HepG2 (cell line): Measurements from ENCODE around the gene LSMEM2. TPM values are rescaled to one million over a fixed set of nuclear protein-coding genes. Genes with fewer than 3 reads are reported as not detected.

ENCODE experiments used
- BHLHE40 ChIP-seq: IDR thresholded peaks from 2 replicates; pipeline ENCODE4 v1.6.1; 2011; ENCODE audit warnings: low read length, improper control_type of control experiment
- CAMTA2 ChIP-seq: sonication (generic); formaldehyde crosslinking; IDR thresholded peaks from 2 replicates; pipeline ENCODE4 v1.4.0; 2020; ENCODE audit warnings: mild to moderate bottlenecking, missing genetic modification reagents, borderline replicate concordance
- DR1 ChIP-seq: sonication (generic); formaldehyde crosslinking; IDR thresholded peaks from 2 replicates; pipeline ENCODE4 v1.8.0; 2021; ENCODE audit warnings: mild to moderate bottlenecking, missing genetic modification reagents, inconsistent platforms
- ERF ChIP-seq: IDR thresholded peaks from 2 replicates; pipeline ENCODE4 v1.6.1; 2018; ENCODE audit warnings: missing biosample characterization, missing genetic modification reagents
- FOXJ3 ChIP-seq: sonication (generic); formaldehyde crosslinking; IDR thresholded peaks from 2 replicates; pipeline ENCODE4 v1.4.0; 2020; ENCODE audit warnings: missing genetic modification reagents, mild to moderate bottlenecking, borderline replicate concordance
- FOXO1 ChIP-seq: sonication (generic); formaldehyde crosslinking; IDR thresholded peaks from 2 replicates; pipeline ENCODE4 v1.4.0; 2020; ENCODE audit warnings: missing genetic modification reagents
- MED13 ChIP-seq: sonication (generic); formaldehyde crosslinking; IDR thresholded peaks from 2 replicates; pipeline ENCODE4 v1.5.0; 2020; ENCODE audit warnings: missing genetic modification reagents
- ONECUT2 ChIP-seq: sonication (generic); formaldehyde crosslinking; IDR thresholded peaks from 2 replicates; pipeline ENCODE4 v1.4.0; 2020; ENCODE audit warnings: missing genetic modification reagents
- RFXANK ChIP-seq: IDR thresholded peaks from 2 replicates; pipeline ENCODE4 v1.6.1; 2016
- SATB2 ChIP-seq: sonication (generic); formaldehyde crosslinking; IDR thresholded peaks from 2 replicates; pipeline ENCODE4 v1.5.0; 2020; ENCODE audit warnings: missing genetic modification reagents
- ZFYVE20 ChIP-seq: sonication (generic); formaldehyde crosslinking; IDR thresholded peaks from 2 replicates; pipeline ENCODE4 v1.8.0; 2023; ENCODE audit warnings: low read depth, mild to moderate bottlenecking, moderate library complexity, missing genetic modification reagents, borderline replicate concordance
- ZNF501 ChIP-seq: sonication (generic); formaldehyde crosslinking; IDR thresholded peaks from 2 replicates; pipeline ENCODE4 v1.5.1; 2020; ENCODE audit warnings: mild to moderate bottlenecking, moderate library complexity, missing genetic modification reagents
- ZNF543 ChIP-seq: sonication (generic); formaldehyde crosslinking; IDR thresholded peaks from 2 replicates; pipeline ENCODE4 v1.4.0; 2020; ENCODE audit warnings: mild to moderate bottlenecking, missing genetic modification reagents
- ZNF674 ChIP-seq: sonication (generic); formaldehyde crosslinking; IDR thresholded peaks from 2 replicates; pipeline ENCODE4 v1.5.0; 2020; ENCODE audit warnings: low read depth, mild to moderate bottlenecking, missing genetic modification reagents
- ZNF737 ChIP-seq: sonication (generic); formaldehyde crosslinking; IDR thresholded peaks from 2 replicates; pipeline ENCODE4 v1.5.0; 2020; ENCODE audit warnings: missing genetic modification reagents, mild to moderate bottlenecking, borderline replicate concordance
- polyA plus RNA-seq, 8 experiments: library from polyadenylated mRNA; depleted of rRNA in 3 of 8; stranded (reverse) in 7 of 8; unstranded in 1 of 8; fragments of >200 nt; fragmentation: Illumina TruSeq in 4 of 8; extraction: Trizol in 4 of 8; gene quantifications; 2 replicates each; pipeline versions ENCODE4 v1.2.1 to v1.2.3, GENCODE V29; 2011 to 2016; ENCODE audit warnings: low read depth in 4 of 8, missing spikeins in 1 of 8, mixed read lengths in 1 of 8; ENCODE audit not compliant: insufficient read depth in 1 of 8
- total RNA-seq, 5 experiments: library from RNA; depleted of rRNA; stranded (reverse); fragments of >200 nt; fragmentation: Illumina TruSeq; extraction: Trizol; gene quantifications; 2 replicates each; pipeline ENCODE4 v1.2.3, GENCODE V29; 2016; ENCODE audit warnings: low read depth in 1 of 5
- TF ChIP-seq, protein P1 (sequence below): sonication (generic); formaldehyde crosslinking; IDR thresholded peaks from 2 replicates; pipeline ENCODE4 v1.8.1; 2022; ENCODE audit warnings: low read depth, mild to moderate bottlenecking, missing genetic modification reagents
- TF ChIP-seq, protein P2 (sequence below): sonication (generic); formaldehyde crosslinking; IDR thresholded peaks from 2 replicates; pipeline ENCODE4 v1.8.1; 2023; ENCODE audit warnings: mild to moderate bottlenecking, missing genetic modification reagents, borderline replicate concordance
- TF ChIP-seq, protein P3 (sequence below): sonication (generic); formaldehyde crosslinking; IDR thresholded peaks from 2 replicates; pipeline ENCODE4 v1.4.0; 2020; ENCODE audit warnings: missing genetic modification reagents
- TF ChIP-seq, protein P4 (sequence below): sonication (generic); formaldehyde crosslinking; IDR thresholded peaks from 2 replicates; pipeline ENCODE4 v1.4.0; 2020; ENCODE audit warnings: missing genetic modification reagents
- TF ChIP-seq, protein P5 (sequence below): sonication (generic); formaldehyde crosslinking; IDR thresholded peaks from 2 replicates; pipeline ENCODE4 v1.4.0; 2020; ENCODE audit warnings: mild to moderate bottlenecking, missing genetic modification reagents
- TF ChIP-seq, protein P6 (sequence below): sonication (generic); formaldehyde crosslinking; IDR thresholded peaks from 2 replicates; pipeline ENCODE4 v1.4.0; 2020; ENCODE audit warnings: mild to moderate bottlenecking, missing genetic modification reagents

The LSMEM2 gene
- total and polyA plus RNA-seq, 2 of the 13 experiments (the other 11 are each of a cell fraction or from before 2014, with no cell fraction given), result 0.07 to 0.41 TPM

DNA sequence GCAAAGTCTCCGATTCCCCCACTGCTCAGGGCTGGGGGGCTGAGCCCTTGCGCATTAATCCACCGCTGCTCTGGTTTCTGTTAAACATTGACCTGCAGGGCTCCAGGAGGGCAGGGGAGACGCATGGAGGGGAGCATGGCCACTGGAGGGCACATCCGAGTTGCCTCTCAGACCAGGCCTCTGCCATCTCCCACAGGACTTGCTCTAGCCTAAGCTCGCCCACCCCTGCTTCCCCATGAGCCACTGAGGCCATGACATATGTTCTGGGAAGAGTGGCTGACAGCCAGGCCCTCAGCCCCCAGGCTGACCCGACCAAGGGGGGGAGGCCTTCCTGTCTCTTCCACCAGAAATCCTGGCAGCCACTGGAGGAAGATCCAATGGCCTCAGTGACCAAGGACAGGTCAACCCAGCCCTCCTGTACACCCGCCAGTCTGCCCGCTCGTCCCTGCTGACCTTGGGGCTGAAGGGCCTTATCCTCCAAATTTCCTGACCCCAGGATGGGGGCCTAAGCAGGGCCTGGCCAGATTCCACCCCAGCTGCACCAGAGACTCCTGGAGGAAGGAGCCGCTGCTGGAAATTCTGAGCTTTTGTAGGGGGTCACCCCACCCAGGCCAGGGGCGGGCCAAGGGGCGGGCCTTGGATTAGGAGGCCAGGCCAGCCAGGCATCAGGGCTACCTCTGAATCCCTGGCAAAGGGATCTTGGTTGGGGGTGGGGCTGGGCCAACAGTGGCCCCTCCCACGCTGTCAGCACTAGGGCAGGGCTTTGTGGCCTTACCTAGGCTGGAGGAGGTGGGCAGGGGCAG is 24.3 kb downstream of the LSMEM2 start, which contains the start of gene HYAL1 (continued):
- TF ChIP-seq, protein P1, sequence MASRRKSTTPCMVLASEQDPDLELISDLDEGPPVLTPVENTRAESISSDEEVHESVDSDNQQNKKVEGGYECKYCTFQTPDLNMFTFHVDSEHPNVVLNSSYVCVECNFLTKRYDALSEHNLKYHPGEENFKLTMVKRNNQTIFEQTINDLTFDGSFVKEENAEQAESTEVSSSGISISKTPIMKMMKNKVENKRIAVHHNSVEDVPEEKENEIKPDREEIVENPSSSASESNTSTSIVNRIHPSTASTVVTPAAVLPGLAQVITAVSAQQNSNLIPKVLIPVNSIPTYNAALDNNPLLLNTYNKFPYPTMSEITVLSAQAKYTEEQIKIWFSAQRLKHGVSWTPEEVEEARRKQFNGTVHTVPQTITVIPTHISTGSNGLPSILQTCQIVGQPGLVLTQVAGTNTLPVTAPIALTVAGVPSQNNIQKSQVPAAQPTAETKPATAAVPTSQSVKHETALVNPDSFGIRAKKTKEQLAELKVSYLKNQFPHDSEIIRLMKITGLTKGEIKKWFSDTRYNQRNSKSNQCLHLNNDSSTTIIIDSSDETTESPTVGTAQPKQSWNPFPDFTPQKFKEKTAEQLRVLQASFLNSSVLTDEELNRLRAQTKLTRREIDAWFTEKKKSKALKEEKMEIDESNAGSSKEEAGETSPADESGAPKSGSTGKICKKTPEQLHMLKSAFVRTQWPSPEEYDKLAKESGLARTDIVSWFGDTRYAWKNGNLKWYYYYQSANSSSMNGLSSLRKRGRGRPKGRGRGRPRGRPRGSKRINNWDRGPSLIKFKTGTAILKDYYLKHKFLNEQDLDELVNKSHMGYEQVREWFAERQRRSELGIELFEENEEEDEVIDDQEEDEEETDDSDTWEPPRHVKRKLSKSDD, result no peak
- 0 out of 2 replicates have a peak, but pooled peaks have one; percentile 42 for TF ChIP-seq FOXJ3 (CRISPR knock-in tag)
- TF ChIP-seq ONECUT2 (CRISPR knock-in tag), result no peak
- no peak for TF ChIP-seq ZNF674 (CRISPR knock-in tag)
- peak; percentile 70 for TF ChIP-seq ERF (CRISPR knock-in tag)
- TF ChIP-seq, protein P2, sequence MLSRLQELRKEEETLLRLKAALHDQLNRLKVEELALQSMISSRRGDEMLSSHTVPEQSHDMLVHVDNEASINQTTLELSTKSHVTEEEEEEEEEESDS (CRISPR knock-in tag), result peak; percentile 88; the same call in 1 of the 2 replicates
- TF ChIP-seq BHLHE40, result no peak
- TF ChIP-seq DR1, result peak; percentile 99
- TF ChIP-seq ZNF737 (CRISPR knock-in tag), result no peak
- TF ChIP-seq, protein P3, sequence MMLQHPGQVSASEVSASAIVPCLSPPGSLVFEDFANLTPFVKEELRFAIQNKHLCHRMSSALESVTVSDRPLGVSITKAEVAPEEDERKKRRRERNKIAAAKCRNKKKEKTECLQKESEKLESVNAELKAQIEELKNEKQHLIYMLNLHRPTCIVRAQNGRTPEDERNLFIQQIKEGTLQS, result no peak
- peak; percentile 91; the same call in 1 of the 2 replicates for TF ChIP-seq ZNF501
- TF ChIP-seq SATB2 (CRISPR knock-in tag), result no peak
- TF ChIP-seq MED13, result no peak
- TF ChIP-seq, protein P4, sequence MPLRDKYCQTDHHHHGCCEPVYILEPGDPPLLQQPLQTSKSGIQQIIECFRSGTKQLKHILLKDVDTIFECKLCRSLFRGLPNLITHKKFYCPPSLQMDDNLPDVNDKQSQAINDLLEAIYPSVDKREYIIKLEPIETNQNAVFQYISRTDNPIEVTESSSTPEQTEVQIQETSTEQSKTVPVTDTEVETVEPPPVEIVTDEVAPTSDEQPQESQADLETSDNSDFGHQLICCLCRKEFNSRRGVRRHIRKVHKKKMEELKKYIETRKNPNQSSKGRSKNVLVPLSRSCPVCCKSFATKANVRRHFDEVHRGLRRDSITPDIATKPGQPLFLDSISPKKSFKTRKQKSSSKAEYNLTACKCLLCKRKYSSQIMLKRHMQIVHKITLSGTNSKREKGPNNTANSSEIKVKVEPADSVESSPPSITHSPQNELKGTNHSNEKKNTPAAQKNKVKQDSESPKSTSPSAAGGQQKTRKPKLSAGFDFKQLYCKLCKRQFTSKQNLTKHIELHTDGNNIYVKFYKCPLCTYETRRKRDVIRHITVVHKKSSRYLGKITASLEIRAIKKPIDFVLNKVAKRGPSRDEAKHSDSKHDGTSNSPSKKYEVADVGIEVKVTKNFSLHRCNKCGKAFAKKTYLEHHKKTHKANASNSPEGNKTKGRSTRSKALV (CRISPR knock-in tag), result 0 out of 2 replicates have a peak, but pooled peaks have one; percentile 2
- TF ChIP-seq RFXANK, result no peak; the same call in 1 of the 2 replicates
- TF ChIP-seq, protein P5, sequence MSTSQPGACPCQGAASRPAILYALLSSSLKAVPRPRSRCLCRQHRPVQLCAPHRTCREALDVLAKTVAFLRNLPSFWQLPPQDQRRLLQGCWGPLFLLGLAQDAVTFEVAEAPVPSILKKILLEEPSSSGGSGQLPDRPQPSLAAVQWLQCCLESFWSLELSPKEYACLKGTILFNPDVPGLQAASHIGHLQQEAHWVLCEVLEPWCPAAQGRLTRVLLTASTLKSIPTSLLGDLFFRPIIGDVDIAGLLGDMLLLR (CRISPR knock-in tag), result peak; percentile 88
- peak; percentile 81; the same call in 1 of the 2 replicates for TF ChIP-seq CAMTA2
- TF ChIP-seq ZNF543 (CRISPR knock-in tag), result peak; percentile 65; the same call in 1 of the 2 replicates
- TF ChIP-seq ZFYVE20 (CRISPR knock-in tag), result no peak
- no peak; the same call in 1 of the 2 replicates for TF ChIP-seq FOXO1
- TF ChIP-seq, protein P6, sequence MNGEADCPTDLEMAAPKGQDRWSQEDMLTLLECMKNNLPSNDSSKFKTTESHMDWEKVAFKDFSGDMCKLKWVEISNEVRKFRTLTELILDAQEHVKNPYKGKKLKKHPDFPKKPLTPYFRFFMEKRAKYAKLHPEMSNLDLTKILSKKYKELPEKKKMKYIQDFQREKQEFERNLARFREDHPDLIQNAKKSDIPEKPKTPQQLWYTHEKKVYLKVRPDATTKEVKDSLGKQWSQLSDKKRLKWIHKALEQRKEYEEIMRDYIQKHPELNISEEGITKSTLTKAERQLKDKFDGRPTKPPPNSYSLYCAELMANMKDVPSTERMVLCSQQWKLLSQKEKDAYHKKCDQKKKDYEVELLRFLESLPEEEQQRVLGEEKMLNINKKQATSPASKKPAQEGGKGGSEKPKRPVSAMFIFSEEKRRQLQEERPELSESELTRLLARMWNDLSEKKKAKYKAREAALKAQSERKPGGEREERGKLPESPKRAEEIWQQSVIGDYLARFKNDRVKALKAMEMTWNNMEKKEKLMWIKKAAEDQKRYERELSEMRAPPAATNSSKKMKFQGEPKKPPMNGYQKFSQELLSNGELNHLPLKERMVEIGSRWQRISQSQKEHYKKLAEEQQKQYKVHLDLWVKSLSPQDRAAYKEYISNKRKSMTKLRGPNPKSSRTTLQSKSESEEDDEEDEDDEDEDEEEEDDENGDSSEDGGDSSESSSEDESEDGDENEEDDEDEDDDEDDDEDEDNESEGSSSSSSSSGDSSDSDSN (CRISPR knock-in tag), result peak; percentile 65
